HG02852 (cell line): ENCODE measurements around the gene TEX12.
"Not testable (repeated sequence)": the region's sequence is repeated elsewhere in the genome, so short reads cannot be mapped to it uniquely, and the experiment has no call there.

ENCODE experiments used
- ATAC-seq: cut with Tn5 transposase; IDR thresholded peaks from one replicate; pipeline ENCODE4 v1.9.1; 2021; ENCODE audit warnings: mild to moderate bottlenecking, moderate library complexity; ENCODE audit not compliant: unreplicated experiment

Gene TEX12

DNA sequence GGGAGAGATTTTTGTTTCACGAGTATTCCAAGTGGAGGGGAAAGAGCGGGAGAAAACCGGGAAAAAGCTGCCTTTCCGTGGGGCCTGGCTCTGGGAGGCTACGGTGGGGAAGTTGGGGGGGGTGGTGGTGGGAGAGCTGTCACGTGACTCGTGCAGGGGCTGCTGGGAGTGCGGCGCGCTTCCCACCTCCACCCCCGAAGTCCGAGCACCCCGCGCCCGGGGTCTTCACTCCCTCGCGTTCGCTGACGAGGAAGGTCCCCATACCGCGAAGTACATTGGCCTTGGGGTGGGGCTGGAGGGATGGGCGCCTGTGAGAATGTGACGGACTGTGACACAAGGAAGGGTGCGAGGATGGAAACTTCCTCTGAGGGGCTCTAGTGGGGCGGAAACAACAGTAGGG is at the start of gene TEX12:
Gene TEX12 (plus strand): TSS at position 228 of the 400 bp plus-strand sequence. CDS start 1,897 bp downstream, outside the sequence.
- ATAC-seq: no peak

DNA sequence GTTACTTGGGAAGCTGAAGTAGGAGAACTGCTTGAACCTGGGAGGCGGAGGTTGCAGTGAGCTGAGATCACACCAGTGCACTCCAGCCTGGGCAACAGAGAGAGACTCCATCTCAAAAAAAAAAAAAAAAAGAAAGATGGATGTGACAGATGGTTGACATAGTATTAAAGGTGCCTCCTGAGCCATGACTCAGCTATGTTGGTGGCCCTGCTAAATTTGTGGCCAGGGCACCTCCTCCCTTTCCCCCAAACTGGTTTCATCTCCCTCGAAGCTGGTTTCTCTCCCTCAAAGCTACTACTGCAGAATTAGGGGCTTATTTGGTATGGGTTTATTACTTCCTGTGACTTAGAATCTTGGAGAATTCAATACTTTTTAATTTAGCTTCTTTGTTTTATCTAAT is 49.0 kb upstream of the TEX12 start:
- ATAC-seq: no peak

DNA sequence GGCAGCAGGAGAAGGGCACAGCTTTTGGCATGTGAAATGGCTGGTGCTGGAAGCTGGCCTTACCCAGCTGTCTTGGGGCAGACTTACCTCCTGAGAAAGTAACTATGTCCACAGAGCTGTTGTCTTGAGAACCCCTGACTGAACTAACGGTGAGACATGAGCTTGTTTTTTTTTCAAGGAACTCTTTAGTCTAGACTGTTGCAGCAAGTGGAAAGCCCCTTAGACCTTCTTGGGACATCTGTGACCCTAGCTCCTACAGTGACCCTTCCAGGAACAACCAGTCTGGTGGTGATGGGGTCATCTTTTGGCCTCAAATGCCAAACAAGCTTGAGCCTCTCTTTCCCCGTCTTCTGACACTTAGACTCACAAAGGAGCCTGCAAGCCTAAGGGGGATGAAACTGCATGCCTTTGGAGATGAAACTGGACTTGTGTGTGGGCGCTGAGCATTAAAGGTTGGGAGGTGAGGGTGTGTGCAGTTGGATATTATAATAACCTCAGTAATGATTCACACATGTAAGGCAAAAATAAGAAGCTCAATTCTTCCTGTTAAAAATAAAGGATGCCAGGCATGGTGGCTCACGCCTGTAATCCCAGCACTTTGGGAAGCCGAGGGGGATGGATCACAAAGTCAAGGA is 45.1 kb upstream of the TEX12 start:
- no peak for ATAC-seq

DNA sequence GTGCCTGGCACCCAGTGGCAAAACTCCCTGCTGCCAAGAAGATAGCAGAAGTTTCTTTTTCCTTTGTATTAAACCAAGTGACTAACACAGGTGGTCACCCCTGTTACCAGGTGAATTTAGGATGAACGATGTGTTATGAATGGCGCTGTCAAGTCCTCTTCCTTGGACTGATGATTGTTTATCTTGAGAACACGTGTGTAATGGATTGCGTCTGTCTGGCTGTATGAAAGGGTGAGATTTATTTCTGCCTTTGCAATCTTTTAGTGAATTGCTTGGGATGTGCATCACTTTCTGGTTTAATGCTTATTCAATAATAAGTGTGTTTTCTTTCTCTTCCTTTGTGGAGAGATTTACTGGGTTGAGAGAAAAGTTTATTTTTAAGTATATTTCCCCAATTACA is 44.0 kb upstream of the TEX12 start:
- ATAC-seq: no peak

GRCh38 chr11:112127056-112127455 is 40.1 kb upstream of the TEX12 start:
- ATAC-seq: no peak

- ATAC-seq: no peak
Observed at GRCh38 chr11:112128483-112129121, 38.6 kb upstream of the TEX12 start.

- ATAC-seq: no peak
Observed at GRCh38 chr11:112129656-112130055, 37.5 kb upstream of the TEX12 start.

DNA sequence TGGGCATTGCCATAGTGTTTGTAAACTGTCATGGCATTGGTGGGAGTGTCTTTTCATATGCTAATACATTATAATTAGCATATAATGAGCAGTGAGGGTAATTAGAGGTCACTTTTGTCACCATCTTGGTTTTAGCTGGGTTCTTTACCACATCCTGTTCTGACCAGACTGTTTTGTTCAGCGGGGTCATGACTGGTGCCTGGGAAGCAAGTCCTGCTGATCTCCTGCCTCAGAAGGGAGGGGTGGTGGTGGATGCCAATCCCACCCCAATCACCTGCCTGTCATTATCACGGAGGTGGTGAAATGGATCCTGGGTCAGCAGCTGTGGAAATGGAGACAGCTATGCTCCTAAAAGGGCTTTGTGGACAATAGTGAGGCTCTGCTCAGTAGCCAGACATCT is 34.4 kb upstream of the TEX12 start:
- no peak for ATAC-seq

DNA sequence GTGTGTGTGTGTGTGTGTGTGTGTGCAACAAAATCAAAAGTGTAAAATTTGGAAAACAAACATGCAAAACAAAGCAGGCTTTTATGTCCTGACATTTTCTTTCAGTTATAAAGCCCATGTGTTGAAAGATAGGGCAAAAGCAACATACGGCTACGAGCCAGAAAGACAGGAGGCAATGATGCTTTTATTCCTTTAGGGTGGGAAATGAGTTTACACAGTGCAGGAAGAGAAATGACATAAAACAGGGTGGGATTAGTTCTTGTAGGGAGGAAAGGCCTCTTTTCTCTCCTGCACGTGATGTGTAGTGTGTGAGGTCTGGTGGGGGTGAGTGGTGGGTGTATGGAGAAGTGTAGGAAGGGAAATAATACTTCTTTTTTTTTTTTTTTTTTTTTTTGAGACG is 32.7 kb upstream of the TEX12 start:
- ATAC-seq: no peak

- ATAC-seq: no peak
Observed at GRCh38 chr11:112143597-112143996, 23.6 kb upstream of the TEX12 start.

DNA sequence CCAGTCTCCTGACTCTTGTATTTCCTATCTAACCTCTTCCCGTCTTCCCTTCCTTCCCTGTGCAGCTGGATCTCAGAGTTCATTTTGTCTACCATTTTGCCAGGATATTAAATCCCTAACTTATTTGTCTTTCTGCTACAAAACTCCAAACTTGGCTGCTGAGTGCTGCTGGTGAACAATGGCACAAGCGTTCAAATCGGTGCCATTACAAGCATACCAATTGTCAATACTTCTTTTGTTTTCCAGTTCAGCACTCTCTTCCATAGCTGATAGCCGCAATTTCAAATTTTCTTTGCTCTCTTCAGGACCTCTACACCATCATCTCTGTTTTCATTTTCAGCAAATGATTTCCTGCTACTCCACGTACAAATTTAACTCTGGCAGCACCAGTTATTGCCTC is 16.7 kb upstream of the TEX12 start:
- ATAC-seq: no peak

- no peak for ATAC-seq
Observed at GRCh38 chr11:112156153-112156955, 10.8 kb upstream of the TEX12 start.

- no peak for ATAC-seq
Observed at GRCh38 chr11:112156956-112157766, 10.0 kb upstream of the TEX12 start.

- ATAC-seq: no peak
Observed at GRCh38 chr11:112159098-112160065, 7.8 kb upstream of the TEX12 start.

- no peak for ATAC-seq
Observed at GRCh38 chr11:112160091-112160848, 6.9 kb upstream of the TEX12 start.

DNA sequence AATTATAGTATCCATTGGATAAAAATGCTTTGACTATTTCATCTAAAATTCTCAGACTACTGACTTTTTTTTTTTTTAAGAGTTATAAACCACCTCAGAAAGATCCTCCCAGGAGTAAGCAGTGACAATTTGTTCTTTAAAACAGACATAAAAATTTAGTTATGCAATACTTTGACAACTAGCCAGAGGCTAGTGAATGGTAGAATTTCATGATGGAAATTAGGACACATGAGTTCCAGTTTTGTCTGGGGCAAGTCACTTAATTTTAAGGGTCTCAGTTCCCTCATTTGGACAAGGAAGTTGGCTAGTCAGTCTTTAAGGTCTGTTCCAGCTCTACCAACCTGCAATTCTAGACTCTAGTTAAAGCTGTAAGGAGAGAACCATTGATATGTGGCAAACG is 6.2 kb upstream of the TEX12 start:
- ATAC-seq: no peak

- not testable (repeated sequence) for ATAC-seq
Observed at GRCh38 chr11:112162200-112162599, 5.0 kb upstream of the TEX12 start.

- ATAC-seq: no peak
Observed at GRCh38 chr11:112162761-112163546, 4.2 kb upstream of the TEX12 start.
